HTR-8/SVneo (cell line): ENCODE results near the gene MCM7.
"Not testable (repeated sequence)": the region's sequence is repeated elsewhere in the genome, so short reads cannot be mapped to it uniquely, and the experiment has no call there.

Experiments used
- DNase-seq: peaks from one replicate; pipeline ENCODE4 v3.0.0; 2011; ENCODE audit warnings: low spot score, mixed read lengths; ENCODE audit not compliant: insufficient read length
- FAIRE-seq: peaks from 2 replicates; lab custom pipeline; 2011; peaks lifted over from hg19 to GRCh38; lab: Jason Lieb, UNC

MCM7 gene

GRCh38 chr7:100101016-100101862 is at the start of gene MCM7, which contains the start of gene AP4M1:
MCM7 (minus strand) TSS chr7:100101397; CDS start chr7:100101294, 103 bp downstream.
AP4M1 (plus strand) TSS chr7:100101643; CDS start chr7:100101715, 72 bp downstream.
- DNase-seq (peak; percentile 93), FAIRE-seq (peak; percentile 77)

- DNase-seq = peak; percentile 94
- FAIRE-seq = peak; percentile 97
These were observed 47.5 kb upstream of the MCM7 start, which contains the start of gene LAMTOR4 for GRCh38 chr7:100148559-100149328. LAMTOR4 (plus strand) TSS chr7:100148918; CDS start chr7:100148973, 55 bp downstream.

GRCh38 chr7:100148225-100148558 is 47.0 kb upstream of the MCM7 start:
- DNase-seq = no peak
- no peak for FAIRE-seq

DNA sequence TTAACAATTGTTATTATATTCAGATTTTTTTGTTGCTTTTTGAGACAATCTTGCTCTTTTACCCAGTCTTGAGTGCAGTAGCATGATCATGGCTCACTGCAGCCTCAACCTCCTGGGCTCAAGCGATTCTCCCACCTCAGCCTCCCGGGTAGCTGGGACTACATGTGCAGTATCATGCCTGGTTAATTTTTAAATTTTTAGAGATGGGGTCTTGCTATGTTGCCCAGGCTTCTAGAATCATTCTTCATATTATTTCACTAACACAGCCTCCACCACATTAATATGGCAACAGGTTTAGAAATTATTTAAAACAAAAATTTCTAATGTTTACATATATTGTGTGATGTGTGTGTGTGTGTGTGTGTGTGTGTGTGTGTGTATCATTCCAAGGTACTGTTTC is 46.1 kb upstream of the MCM7 start:
- no peak for FAIRE-seq
- DNase-seq = no peak

- not testable (repeated sequence) for FAIRE-seq
These were observed 45.2 kb upstream of the MCM7 start for GRCh38 chr7:100146350-100146749.

DNA sequence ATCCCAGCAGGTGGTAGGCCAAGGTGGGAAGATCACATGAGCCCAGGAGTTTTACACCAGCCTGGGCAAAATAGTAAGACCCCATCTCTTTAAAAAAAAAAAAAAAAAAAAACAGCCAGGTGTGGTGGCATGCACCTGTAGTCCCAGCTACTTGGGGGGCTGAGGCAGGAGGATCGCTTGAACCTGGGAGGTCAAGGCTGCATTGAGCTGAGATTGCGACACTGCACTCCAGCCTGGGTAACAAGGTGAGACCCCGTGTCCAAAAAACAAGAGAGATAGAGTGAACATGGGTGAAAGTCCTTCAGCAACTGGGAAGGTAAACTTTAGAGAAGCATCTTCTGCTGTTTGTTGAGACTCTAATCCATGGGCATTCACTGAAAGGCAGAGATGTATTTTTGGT is 41.3 kb upstream of the MCM7 start:
- FAIRE-seq (no peak), DNase-seq (no peak)

More at GRCh38 chr7:100146350-100146749, 45.2 kb upstream of the MCM7 start:
- DNase-seq = not testable (repeated sequence)

DNA sequence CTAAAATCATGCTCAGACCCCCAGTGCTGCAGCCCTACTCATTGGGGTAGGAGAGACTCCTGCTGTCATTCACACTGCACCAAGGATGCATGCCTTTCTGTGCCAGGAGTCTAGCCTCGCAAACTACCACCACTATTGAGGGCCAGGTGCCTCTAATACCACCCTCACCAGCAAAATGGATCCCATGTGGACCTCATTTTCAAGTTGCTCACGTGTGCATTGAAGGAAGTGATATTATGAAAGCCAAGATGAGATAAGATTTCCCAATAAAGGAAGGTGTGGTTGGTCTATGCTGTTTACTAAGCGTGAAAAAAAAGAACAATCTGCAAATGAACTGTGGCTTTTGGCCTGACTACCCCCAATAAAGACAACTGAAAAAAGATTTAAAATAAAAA is 40.4 kb upstream of the MCM7 start:
- no peak for DNase-seq
- FAIRE-seq = no peak

- FAIRE-seq (no peak), DNase-seq (no peak)
These were observed 36.9 kb upstream of the MCM7 start for GRCh38 chr7:100137851-100138760.

GRCh38 chr7:100132697-100133151 is 31.5 kb upstream of the MCM7 start:
- no peak for FAIRE-seq
- peak; percentile 74 for DNase-seq

DNA sequence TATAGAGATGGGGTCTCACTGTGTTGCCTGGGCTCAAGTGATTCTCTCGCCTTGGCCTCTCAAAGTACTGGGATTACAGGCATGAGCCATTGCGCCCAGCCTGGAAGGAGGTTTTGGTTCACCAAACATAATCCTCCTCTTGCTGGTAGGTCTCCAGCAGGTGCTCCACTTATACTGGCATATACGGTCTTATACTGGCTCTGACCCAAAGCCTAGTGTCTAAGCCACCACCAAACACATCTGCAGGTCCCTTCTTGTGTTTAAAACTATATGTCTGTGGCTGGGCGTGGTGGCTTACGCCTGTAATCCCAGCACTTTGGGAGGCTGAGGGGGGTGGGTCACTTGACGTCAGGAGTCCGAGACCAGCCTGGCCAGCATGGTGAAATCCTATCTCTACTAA is 30.9 kb upstream of the MCM7 start:
- no peak for FAIRE-seq
- no peak for DNase-seq

- FAIRE-seq (no peak), DNase-seq (peak; percentile 71)
These were observed 29.6 kb upstream of the MCM7 start for GRCh38 chr7:100130608-100131453.

- not testable (repeated sequence) for DNase-seq, FAIRE-seq
These were observed 29.0 kb upstream of the MCM7 start for GRCh38 chr7:100130220-100130607.

- DNase-seq (no peak), FAIRE-seq (no peak)
These were observed 27.4 kb upstream of the MCM7 start for GRCh38 chr7:100128637-100128963.

- FAIRE-seq (no peak), DNase-seq (peak; percentile 15)
These were observed 26.9 kb upstream of the MCM7 start for GRCh38 chr7:100127866-100128636.

GRCh38 chr7:100126931-100127865 is 26.0 kb upstream of the MCM7 start, which contains the start of gene MBLAC1:
MBLAC1 (plus strand) TSS chr7:100126967; CDS start chr7:100127396, 429 bp downstream.
- DNase-seq = peak; percentile 75
- no peak for FAIRE-seq

- DNase-seq (no peak), FAIRE-seq (no peak)
These were observed 25.2 kb upstream of the MCM7 start for GRCh38 chr7:100126239-100126930.
